Activated CD4-positive, alpha-beta T cell treated with anti-CD3 and anti-CD28 coated beads for 1 hour (primary cell): ENCODE data around the gene TEX36.
"Not testable (repeated sequence)": the region's sequence is repeated elsewhere in the genome, so short reads cannot be mapped to it uniquely, and the experiment has no call there.

Source experiments
- DNase-seq: peaks from one replicate; pipeline ENCODE4 v3.0.0-alpha.2; 2020

Gene TEX36

GRCh38 chr10:125683063-125683462 lies at the start of gene TEX36:
TEX36 (minus strand) TSS chr10:125683163; CDS start chr10:125682989, 174 bp downstream.
- DNase-seq = no peak

GRCh38 chr10:125727436-125727835 lies 44.5 kb upstream of the TEX36 start:
- no peak for DNase-seq

- DNase-seq = no peak
Measured at GRCh38 chr10:125726914-125727313, 44.0 kb upstream of the TEX36 start.

GRCh38 chr10:125722811-125723210 lies 39.8 kb upstream of the TEX36 start:
- DNase-seq = no peak

- no peak for DNase-seq
Measured at GRCh38 chr10:125721035-125721434, 38.1 kb upstream of the TEX36 start.

GRCh38 chr10:125720002-125720382 lies 37.0 kb upstream of the TEX36 start:
- DNase-seq = no peak

GRCh38 chr10:125719173-125720001 lies 36.4 kb upstream of the TEX36 start, which contains the start of gene EDRF1:
EDRF1 (plus strand) TSS chr10:125719709; CDS start chr10:125719808, 99 bp downstream.
- peak; percentile 99 for DNase-seq

GRCh38 chr10:125714728-125715127 lies 31.8 kb upstream of the TEX36 start:
- not testable (repeated sequence) for DNase-seq

GRCh38 chr10:125711110-125711750 lies 28.3 kb upstream of the TEX36 start:
- no peak for DNase-seq

GRCh38 chr10:125709553-125710474 lies 26.9 kb upstream of the TEX36 start:
- DNase-seq = no peak

GRCh38 chr10:125708971-125709503 lies 26.1 kb upstream of the TEX36 start:
- no peak for DNase-seq

- no peak for DNase-seq
Measured at GRCh38 chr10:125707541-125708468, 24.8 kb upstream of the TEX36 start.

- DNase-seq = no peak
Measured at GRCh38 chr10:125700355-125700911, 17.5 kb upstream of the TEX36 start.

- DNase-seq = no peak
Measured at GRCh38 chr10:125699562-125700143, 16.7 kb upstream of the TEX36 start.

GRCh38 chr10:125698481-125698998 lies 15.6 kb upstream of the TEX36 start:
- no peak for DNase-seq

GRCh38 chr10:125696884-125697283 lies 13.9 kb upstream of the TEX36 start:
- not testable (repeated sequence) for DNase-seq

- DNase-seq = no peak
Measured at GRCh38 chr10:125694883-125695282, 11.9 kb upstream of the TEX36 start.

- no peak for DNase-seq
Measured at GRCh38 chr10:125693524-125693847, 10.5 kb upstream of the TEX36 start.

GRCh38 chr10:125692601-125693523 lies 9.9 kb upstream of the TEX36 start:
- no peak for DNase-seq

GRCh38 chr10:125692196-125692595 lies 9.2 kb upstream of the TEX36 start:
- no peak for DNase-seq
